CD8-positive, alpha-beta memory T cell (primary cell): Measurements from ENCODE around the gene CENPB. TPM values are rescaled to one million over a fixed set of nuclear protein-coding genes. Genes with fewer than 3 reads are reported as not detected.

Experiments used
- CTCF ChIA-PET: fragments of 350-600 bp; sonication (Branson Sonifier 250); formaldehyde crosslinking; loops from one replicate; lab custom pipeline; 2021; ENCODE audit warnings: antibody characterized with exemption; lab: Charles Lee
- POLR2A ChIA-PET: fragments of 350-600 bp; sonication (Branson Sonifier 250); formaldehyde crosslinking; loops from one replicate; lab custom pipeline; 2021; ENCODE audit warnings: antibody characterized with exemption; lab: Charles Lee
- DNase-seq, 5 donors: peaks; one replicate each; pipeline versions ENCODE4 v3.0.0 to v3.0.0-alpha.2; 2020 to 2022; ENCODE audit warnings: mixed read lengths in 1 of 5
- H3K27ac ChIP-seq: one replicate; pipeline ENCODE4 v1.7.0; 2013; ENCODE audit warnings: low read depth, mild to moderate bottlenecking, low read length, moderate library complexity
- H3K27me3 ChIP-seq: 2 replicates; pipeline ENCODE4 v1.7.0; 2013; ENCODE audit warnings: low read length, mild to moderate bottlenecking; ENCODE audit not compliant: insufficient read depth, poor library complexity, severe bottlenecking
- H3K36me3 ChIP-seq: 2 replicates; pipeline ENCODE4 v1.7.0; 2013; ENCODE audit warnings: mild to moderate bottlenecking, low read length, moderate library complexity; ENCODE audit not compliant: insufficient read depth
- H3K4me1 ChIP-seq: 2 replicates; pipeline ENCODE4 v1.7.0; 2013; ENCODE audit warnings: mild to moderate bottlenecking, low read length, moderate library complexity; ENCODE audit not compliant: insufficient read depth
- H3K4me3 ChIP-seq: 2 replicates; pipeline ENCODE4 v1.7.0; 2013; ENCODE audit warnings: mild to moderate bottlenecking, low read length
- H3K9me3 ChIP-seq: 2 replicates; pipeline ENCODE4 v1.7.0; 2013; ENCODE audit warnings: mild to moderate bottlenecking, low read length
- H3K27ac Mint-ChIP-seq, 8 donors: one replicate each; pipeline ENCODE4 v1.8.0; 2020 to 2021; ENCODE audit warnings: mixed read lengths in 8 of 8, mild to moderate bottlenecking in 6 of 8, inconsistent platforms in 3 of 8, moderate library complexity in 3 of 8
- H3K27me3 Mint-ChIP-seq, 2 donors: one replicate each; pipeline ENCODE4 v1.8.0; 2020 to 2021; ENCODE audit warnings: mixed read lengths in 2 of 2, mild to moderate bottlenecking in 1 of 2, moderate library complexity in 1 of 2
- H3K36me3 Mint-ChIP-seq, 3 donors: one replicate each; pipeline ENCODE4 v1.8.0; 2020 to 2021; ENCODE audit warnings: mixed read lengths in 3 of 3, inconsistent platforms in 1 of 3, mild to moderate bottlenecking in 1 of 3
- H3K4me1 Mint-ChIP-seq, 3 donors: one replicate each; pipeline ENCODE4 v1.8.0; 2020 to 2021; ENCODE audit warnings: mixed read lengths in 3 of 3, inconsistent platforms in 1 of 3, mild to moderate bottlenecking in 1 of 3
- H3K4me3 Mint-ChIP-seq, 7 donors: one replicate each; pipeline ENCODE4 v1.8.0; 2020 to 2021; ENCODE audit warnings: mixed read lengths in 7 of 7, mild to moderate bottlenecking in 6 of 7, moderate library complexity in 4 of 7, inconsistent platforms in 2 of 7
- H3K9me3 Mint-ChIP-seq, 5 donors: one replicate each; pipeline ENCODE4 v1.8.0; 2020 to 2022; ENCODE audit warnings: mixed read lengths in 5 of 5, mild to moderate bottlenecking in 3 of 5, moderate library complexity in 2 of 5, inconsistent platforms in 1 of 5
- polyA plus RNA-seq: library from polyadenylated mRNA; unstranded; fragments of 300-500 nt; fragmentation: Illumina TruSeq; gene quantifications from one replicate; pipeline ENCODE4 v1.2.3, GENCODE V29; 2021
- total RNA-seq, 2 experiments: library from RNA; stranded (reverse); gene quantifications; one replicate each; pipeline ENCODE4 v1.2.3, GENCODE V29; 2021

Gene CENPB
- total and polyA plus RNA-seq, 3 experiments from 2014 or later, result 1.7 to 69.9 (median 66.4) TPM

DNA sequence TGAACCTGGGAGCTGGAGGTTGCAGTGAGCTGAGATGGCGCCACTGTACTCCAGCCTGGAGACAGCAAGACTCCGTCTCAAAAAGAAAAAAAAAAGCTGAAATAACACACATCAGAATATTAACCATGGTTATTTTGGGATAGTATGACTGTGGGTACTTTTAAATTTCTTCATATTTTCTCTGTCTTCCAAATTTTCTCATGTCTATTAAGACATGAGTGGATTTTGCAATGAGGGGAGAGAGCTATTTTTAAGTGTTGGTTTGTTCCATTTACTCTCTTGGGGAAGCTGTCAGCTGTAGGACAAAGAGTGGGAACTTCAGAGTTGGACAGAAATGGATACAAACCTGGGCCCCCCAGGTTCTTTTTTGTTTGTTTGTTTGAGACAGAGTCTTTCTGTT, 29.3 kb downstream of the CENPB start:
- H3K27ac ChIP-seq, result no peak overlapping the region
- Mint-ChIP-seq H3K9me3 (no peaks in the 10 kb centered on the region), H3K27me3 (no peaks in the 10 kb centered on the region), H3K36me3 (peaks cover 0 to 30% (median 11%) of the 10 kb centered on the region in 3 donors), H3K4me1 (peaks cover 6 to 10% (median 8%) of the 10 kb centered on the region in 3 donors), H3K27ac (no peak overlapping the region), H3K4me3 (no peak overlapping the region)
- no peaks in the 10 kb centered on the region for H3K4me1 ChIP-seq
- H3K36me3 ChIP-seq, result no peaks in the 10 kb centered on the region
- H3K9me3 ChIP-seq, result no peaks in the 10 kb centered on the region
- DNase-seq, result no peak
- CTCF ChIA-PET, result interaction anchor here (0.8 to 3.7 kb wide), 5 partner anchors 8 to 98 kb away, joined by 3 to 16 read pairs (median 3); partner anchors contain the start of genes ADISSP and AP5S1
- no peaks in the 10 kb centered on the region for H3K27me3 ChIP-seq
- no peak overlapping the region for H3K4me3 ChIP-seq
- POLR2A ChIA-PET, result no interaction called here

DNA sequence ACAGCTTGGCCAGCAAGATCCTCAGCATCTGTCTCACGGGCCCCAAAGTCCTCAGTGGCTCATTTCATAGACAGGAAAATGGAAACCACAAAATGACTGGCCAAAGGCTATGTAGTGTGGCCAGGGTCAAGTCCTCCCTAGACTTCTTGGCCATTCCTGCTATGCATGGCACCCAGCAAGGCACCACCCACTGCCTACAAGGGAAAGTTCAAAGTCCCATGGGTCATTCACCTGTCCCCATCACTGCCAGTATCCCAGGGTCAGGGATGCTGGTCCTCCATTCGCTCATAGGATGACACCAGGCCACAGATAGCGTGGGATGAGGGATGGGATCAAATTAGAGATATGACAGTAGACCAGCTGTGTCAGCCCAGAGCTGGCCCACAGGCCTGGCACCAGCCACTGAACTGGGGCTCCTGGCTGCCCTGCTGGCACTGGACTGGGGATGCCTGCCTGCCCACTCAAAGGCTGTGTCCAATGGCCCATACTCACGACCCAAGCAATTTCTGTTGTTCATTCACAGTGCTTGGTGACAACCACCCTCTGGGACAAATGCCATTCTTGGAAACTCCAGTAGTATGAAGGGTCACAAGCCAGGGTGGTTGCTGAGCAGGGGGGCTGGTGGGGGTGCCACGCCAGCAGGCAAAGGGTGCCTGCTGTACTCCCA, 30.6 kb downstream of the CENPB start:
- H3K4me3 ChIP-seq, result no peak overlapping the region
- H3K9me3 ChIP-seq, result no peaks in the 10 kb centered on the region
- no peak overlapping the region for H3K27ac ChIP-seq
- Mint-ChIP-seq H3K4me1 (peaks cover 6 to 15% (median 11%) of the 10 kb centered on the region in 3 donors), H3K36me3 (peaks cover 0 to 27% (median 6%) of the 10 kb centered on the region in 3 donors), H3K27me3 (no peaks in the 10 kb centered on the region), H3K9me3 (no peaks in the 10 kb centered on the region), H3K27ac (peak overlapping the region in 1 of 8 donors; percentile 68), H3K4me3 (no peak overlapping the region)
- ChIA-PET POLR2A (no interaction called here), CTCF (interaction anchor here (1.1 to 3.7 kb wide), 3 partner anchors 12 to 95 kb away, joined by 3 to 16 read pairs (median 6); partner anchors contain the start of gene ADISSP)
- DNase-seq, result no peak
- no peaks in the 10 kb centered on the region for H3K4me1 ChIP-seq
- H3K36me3 ChIP-seq, result no peaks in the 10 kb centered on the region
- H3K27me3 ChIP-seq, result no peaks in the 10 kb centered on the region

DNA sequence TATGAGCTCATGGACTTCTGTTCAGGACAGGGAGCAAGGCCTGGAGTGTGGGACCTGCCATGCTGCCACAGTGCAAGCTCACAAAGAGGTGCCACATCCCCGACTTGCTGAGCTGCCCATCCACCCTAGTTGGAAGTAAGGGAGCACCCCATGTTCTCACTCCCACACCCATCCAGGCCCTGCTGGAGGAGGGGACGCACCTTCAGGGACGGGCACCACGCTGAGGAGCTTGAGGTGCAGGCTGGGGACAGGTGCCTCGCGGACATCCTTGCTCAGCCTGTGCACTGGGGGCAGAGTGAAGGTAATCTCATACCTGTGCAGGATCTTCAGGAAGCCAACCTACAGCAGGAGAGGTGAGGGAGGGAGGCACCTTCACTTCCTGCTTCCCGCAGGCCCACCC, 31.3 kb downstream of the CENPB start:
- CTCF ChIA-PET, result interaction anchor here (1.1 to 3.7 kb wide), 4 partner anchors 13 to 100 kb away, joined by 3 to 16 read pairs (median 6); partner anchors contain the start of gene ADISSP
- H3K9me3 ChIP-seq, result no peaks in the 10 kb centered on the region
- H3K27ac Mint-ChIP-seq, result peak overlapping the region in 2 of 8 donors; percentile 26 to 68
- no peak overlapping the region for H3K4me3 Mint-ChIP-seq
- no peak overlapping the region for H3K27ac ChIP-seq
- H3K4me1 Mint-ChIP-seq, result peaks cover 6 to 18% (median 11%) of the 10 kb centered on the region in 3 donors
- no peaks in the 10 kb centered on the region for H3K27me3 Mint-ChIP-seq
- no peaks in the 10 kb centered on the region for H3K4me1 ChIP-seq
- no peaks in the 10 kb centered on the region for H3K9me3 Mint-ChIP-seq
- H3K27me3 ChIP-seq, result no peaks in the 10 kb centered on the region
- POLR2A ChIA-PET, result interaction anchor here (1.2 kb wide), 1 partner anchor 13 kb away, joined by 6 read pairs; the partner anchor contains the start of gene ADISSP
- DNase-seq, result no peak
- no peak overlapping the region for H3K4me3 ChIP-seq
- no peaks in the 10 kb centered on the region for H3K36me3 ChIP-seq
- H3K36me3 Mint-ChIP-seq, result peaks cover 0 to 27% (median 6%) of the 10 kb centered on the region in 3 donors

DNA sequence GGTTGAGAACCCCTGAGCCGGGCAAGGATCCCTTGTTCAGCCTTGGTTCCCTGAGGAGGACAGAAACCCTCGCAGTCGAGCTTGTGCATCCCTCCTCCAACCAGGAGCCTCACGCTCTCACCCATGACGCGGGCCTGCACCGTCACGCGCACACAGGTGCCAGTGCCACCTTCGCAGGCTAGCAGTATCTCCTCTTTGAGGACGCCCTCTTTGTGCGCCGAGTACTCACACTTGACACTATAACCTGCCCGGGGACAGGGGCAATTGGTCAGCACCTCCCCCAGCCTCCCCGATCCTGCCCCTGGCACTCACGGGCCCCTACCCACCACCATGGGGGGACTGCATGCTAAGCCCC, 32.3 kb downstream of the CENPB start:
- H3K27ac Mint-ChIP-seq, result no peak overlapping the region
- CTCF ChIA-PET, result interaction anchor here (0.7 to 2.2 kb wide), 4 partner anchors 15 to 338 kb away, joined by 3 to 7 read pairs (median 5); partner anchors contain the start of gene CENPB

DNA sequence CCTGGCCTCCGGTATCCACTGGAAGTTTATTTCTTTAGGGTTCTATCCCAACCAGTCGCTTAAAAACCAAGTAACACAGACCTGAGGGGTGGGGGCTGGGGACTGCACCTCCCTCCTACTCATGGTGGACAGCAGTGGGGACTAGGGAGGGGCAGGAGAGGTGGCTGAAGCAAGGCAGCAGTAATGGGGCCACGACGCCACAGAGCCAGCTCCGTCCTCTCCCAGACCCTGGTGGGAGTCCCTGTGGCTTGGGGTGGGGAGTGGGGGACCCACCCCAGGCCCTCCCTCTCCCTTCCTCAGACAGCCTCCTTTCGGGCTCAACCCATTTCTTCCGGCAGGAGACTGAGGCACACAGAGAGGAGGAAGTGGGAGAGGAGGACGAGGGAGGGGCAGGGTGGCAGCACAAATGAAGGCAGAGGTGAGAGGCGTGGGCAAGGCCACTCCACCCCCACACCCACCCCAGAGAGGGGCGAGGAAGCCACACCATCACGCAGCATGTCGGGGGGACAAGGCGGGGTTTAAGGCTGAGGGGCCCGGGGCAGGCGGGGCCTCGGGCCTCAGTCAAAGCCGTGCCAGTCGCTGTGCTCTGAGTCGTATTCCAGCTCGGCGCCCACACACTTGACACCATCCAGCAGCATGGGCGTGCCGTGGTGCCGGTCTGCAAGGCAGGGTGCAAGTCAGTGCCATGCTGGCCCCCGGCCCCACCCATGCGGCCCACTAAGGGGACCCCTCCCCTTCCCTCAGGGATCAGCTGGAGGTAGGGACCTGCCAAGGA, 32.9 kb downstream of the CENPB start:
- Histone ChIP-seq H3K4me1 (no peaks in the 10 kb centered on the region), H3K9me3 (no peaks in the 10 kb centered on the region), H3K27me3 (no peaks in the 10 kb centered on the region), H3K4me3 (no peak overlapping the region), H3K27ac (no peak overlapping the region), H3K36me3 (no peaks in the 10 kb centered on the region)
- peak overlapping the region in 1 of 7 donors; percentile 24 for H3K4me3 Mint-ChIP-seq
- H3K27me3 Mint-ChIP-seq, result peaks cover 0 to 2% of the 10 kb centered on the region in 2 donors
- peaks cover 6 to 18% (median 11%) of the 10 kb centered on the region in 3 donors for H3K4me1 Mint-ChIP-seq
- H3K27ac Mint-ChIP-seq, result peak overlapping the region in 1 of 8 donors; percentile 4
- peaks cover 0 to 24% (median 6%) of the 10 kb centered on the region in 3 donors for H3K36me3 Mint-ChIP-seq
- ChIA-PET POLR2A (interaction anchor here (0.9 kb wide), 1 partner anchor 331 kb away, joined by 4 read pairs; no protein-coding TSS in a partner anchor), CTCF (interaction anchor here (1.0 to 2.2 kb wide), 14 partner anchors 9 to 339 kb away, joined by 3 to 14 read pairs (median 4); partner anchors contain the start of genes ADISSP, AP5S1 and CENPB)
- H3K9me3 Mint-ChIP-seq, result no peaks in the 10 kb centered on the region
- DNase-seq, result no peak

More for the DNA sequence above, 32.3 kb downstream of the CENPB start:
- no peak overlapping the region for H3K4me3 ChIP-seq
- Mint-ChIP-seq H3K36me3 (peaks cover 0 to 24% (median 6%) of the 10 kb centered on the region in 3 donors), H3K4me3 (no peak overlapping the region), H3K27me3 (no peaks in the 10 kb centered on the region), H3K4me1 (peaks cover 6 to 18% (median 11%) of the 10 kb centered on the region in 3 donors), H3K9me3 (no peaks in the 10 kb centered on the region)
- H3K4me1 ChIP-seq, result no peaks in the 10 kb centered on the region
- H3K27me3 ChIP-seq, result no peaks in the 10 kb centered on the region
- H3K36me3 ChIP-seq, result no peaks in the 10 kb centered on the region
- DNase-seq, result no peak
- POLR2A ChIA-PET, result interaction anchor here (1.2 kb wide), 1 partner anchor 14 kb away, joined by 6 read pairs; the partner anchor contains the start of gene ADISSP
- H3K9me3 ChIP-seq, result no peaks in the 10 kb centered on the region
- no peak overlapping the region for H3K27ac ChIP-seq

DNA sequence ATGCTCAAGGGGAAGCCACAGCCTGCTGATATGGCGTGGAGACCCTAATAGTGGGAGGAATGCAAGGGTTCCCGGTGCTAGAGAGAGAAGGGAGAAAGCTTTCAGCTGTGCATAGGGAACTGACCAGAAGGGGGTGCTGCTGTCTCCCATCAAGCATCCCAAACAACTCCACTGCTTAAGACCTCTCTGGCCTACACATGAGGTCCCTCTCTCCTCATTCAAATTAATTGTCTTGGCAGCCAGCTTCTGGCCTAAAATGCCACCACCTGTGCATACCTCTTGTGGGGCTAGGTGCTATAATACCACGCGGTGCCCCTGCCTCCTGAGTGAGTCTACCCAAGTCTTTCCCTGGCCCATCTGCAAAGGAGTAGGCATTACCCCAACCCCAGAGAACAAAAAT, 33.4 kb downstream of the CENPB start:
- ChIA-PET CTCF (interaction anchor here (0.7 to 2.2 kb wide), 14 partner anchors 8 to 340 kb away, joined by 3 to 14 read pairs (median 4); partner anchors contain the start of genes ADISSP, AP5S1 and CENPB), POLR2A (interaction anchor here (0.5 to 0.9 kb wide), 2 partner anchors 36 to 331 kb away, joined by 3 to 4 read pairs; no protein-coding TSS in a partner anchor)
- H3K9me3 ChIP-seq, result no peaks in the 10 kb centered on the region
- Mint-ChIP-seq H3K27ac (peak overlapping the region in 2 of 8 donors; percentile 4 to 66), H3K27me3 (peaks cover 0 to 4% of the 10 kb centered on the region in 2 donors), H3K4me1 (peaks cover 6 to 18% (median 11%) of the 10 kb centered on the region in 3 donors), H3K36me3 (peaks cover 0 to 19% (median 5%) of the 10 kb centered on the region in 3 donors), H3K9me3 (no peaks in the 10 kb centered on the region), H3K4me3 (no peak overlapping the region)
- H3K36me3 ChIP-seq, result no peaks in the 10 kb centered on the region
- H3K27ac ChIP-seq, result no peak overlapping the region
- no peaks in the 10 kb centered on the region for H3K4me1 ChIP-seq
- H3K27me3 ChIP-seq, result no peaks in the 10 kb centered on the region
- DNase-seq, result peak; percentile 42 to 65 (median 46)
- no peak overlapping the region for H3K4me3 ChIP-seq

DNA sequence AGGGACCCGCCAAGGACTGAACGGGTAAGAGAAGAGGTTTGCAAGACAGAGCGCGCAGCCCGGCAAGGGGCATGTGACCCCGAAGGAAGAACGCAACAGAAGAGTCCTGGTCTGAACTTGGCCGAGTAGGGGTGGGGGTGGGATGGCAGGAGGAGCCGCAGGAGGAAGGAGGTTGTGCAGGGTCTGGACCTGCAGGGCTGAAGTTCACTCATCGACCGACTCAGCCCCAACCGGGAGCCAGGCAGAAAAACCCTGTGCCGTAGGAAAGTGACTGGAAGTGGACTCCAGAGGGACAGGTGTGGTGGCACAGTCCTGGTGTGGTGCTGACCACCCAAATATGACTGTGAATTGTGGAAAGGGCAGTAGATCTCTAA, 34.2 kb downstream of the CENPB start:
- POLR2A ChIA-PET, result no interaction called here
- Mint-ChIP-seq H3K27ac (peak overlapping the region in 3 of 8 donors; percentile 74 to 88 (median 78)), H3K4me3 (peak overlapping the region in 6 of 7 donors; percentile 26 to 80 (median 65)), H3K27me3 (peaks cover 4 to 9% of the 10 kb centered on the region in 2 donors), H3K9me3 (no peaks in the 10 kb centered on the region), H3K36me3 (peaks cover 0 to 14% (median 3%) of the 10 kb centered on the region in 3 donors), H3K4me1 (peaks cover 6 to 18% (median 11%) of the 10 kb centered on the region in 3 donors)
- no peak overlapping the region for H3K27ac ChIP-seq
- no peaks in the 10 kb centered on the region for H3K27me3 ChIP-seq
- H3K9me3 ChIP-seq, result no peaks in the 10 kb centered on the region
- CTCF ChIA-PET, result interaction anchor here (0.7 to 2.2 kb wide), 12 partner anchors 8 to 341 kb away, joined by 3 to 14 read pairs (median 4); partner anchors contain the start of genes ADISSP and CENPB
- no peak for DNase-seq
- no peaks in the 10 kb centered on the region for H3K4me1 ChIP-seq
- H3K4me3 ChIP-seq, result no peak overlapping the region
- H3K36me3 ChIP-seq, result no peaks in the 10 kb centered on the region
